ENCODE results near the gene GRIP2. TPM values are rescaled to one million over a fixed set of nuclear protein-coding genes. Genes with fewer than 3 reads are reported as not detected.

The GRIP2 gene
- total RNA-seq, 1 donor from 2014 or later: not detected

DNA sequence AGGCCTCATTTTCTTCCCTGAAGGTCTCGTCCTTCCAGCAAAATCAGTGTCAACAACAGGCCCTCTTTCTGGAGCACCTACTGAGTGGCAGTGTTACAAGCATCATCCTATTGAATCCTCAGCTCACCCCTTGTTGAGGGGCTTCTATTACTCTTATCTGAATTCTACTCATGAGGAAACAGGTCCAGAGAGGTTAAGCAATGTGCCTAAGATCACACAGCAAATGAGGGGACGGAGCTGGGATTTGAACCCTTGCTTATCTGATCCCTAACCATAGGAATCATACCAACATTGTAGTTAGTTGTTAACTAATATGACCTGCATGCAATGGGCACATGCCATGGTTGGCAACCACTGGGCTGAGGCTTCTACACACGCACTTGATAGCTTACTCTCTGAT, 74.7 kb downstream of the GRIP2 start:
- no peak overlapping the region for H3K4me3 Mint-ChIP-seq
- no peaks in the 10 kb centered on the region for H3K36me3 ChIP-seq
- H3K27ac Mint-ChIP-seq: no peak overlapping the region
- H3K4me3 ChIP-seq: no peak overlapping the region
- H3K4me1 ChIP-seq: peaks cover 18% of the 10 kb centered on the region
- TF ChIP-seq EZH2phosphoT487 (IDR thresholded peaks at IDR 0.05) (no peak), EZH2 (IDR thresholded peaks at IDR 0.05) (no peak)
- TF ChIP-seq, protein P1, sequence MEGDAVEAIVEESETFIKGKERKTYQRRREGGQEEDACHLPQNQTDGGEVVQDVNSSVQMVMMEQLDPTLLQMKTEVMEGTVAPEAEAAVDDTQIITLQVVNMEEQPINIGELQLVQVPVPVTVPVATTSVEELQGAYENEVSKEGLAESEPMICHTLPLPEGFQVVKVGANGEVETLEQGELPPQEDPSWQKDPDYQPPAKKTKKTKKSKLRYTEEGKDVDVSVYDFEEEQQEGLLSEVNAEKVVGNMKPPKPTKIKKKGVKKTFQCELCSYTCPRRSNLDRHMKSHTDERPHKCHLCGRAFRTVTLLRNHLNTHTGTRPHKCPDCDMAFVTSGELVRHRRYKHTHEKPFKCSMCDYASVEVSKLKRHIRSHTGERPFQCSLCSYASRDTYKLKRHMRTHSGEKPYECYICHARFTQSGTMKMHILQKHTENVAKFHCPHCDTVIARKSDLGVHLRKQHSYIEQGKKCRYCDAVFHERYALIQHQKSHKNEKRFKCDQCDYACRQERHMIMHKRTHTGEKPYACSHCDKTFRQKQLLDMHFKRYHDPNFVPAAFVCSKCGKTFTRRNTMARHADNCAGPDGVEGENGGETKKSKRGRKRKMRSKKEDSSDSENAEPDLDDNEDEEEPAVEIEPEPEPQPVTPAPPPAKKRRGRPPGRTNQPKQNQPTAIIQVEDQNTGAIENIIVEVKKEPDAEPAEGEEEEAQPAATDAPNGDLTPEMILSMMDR (IDR thresholded peaks at IDR 0.05): no peak
- H3K36me3 Mint-ChIP-seq: peaks cover 1% of the 10 kb centered on the region
- no peak overlapping the region for H3K4me2 ChIP-seq
- DNase-seq (ENCODE audit: low spot score): no peak
- H3K79me2 ChIP-seq (ENCODE audit: low read depth): no peaks in the 10 kb centered on the region
- H2AFZ ChIP-seq (replicated peaks): no peak overlapping the region
- peaks cover 15% of the 10 kb centered on the region for H3F3A ChIP-seq (ENCODE audit: low read depth)
- no peak overlapping the region for H3K27ac ChIP-seq
- H3K9me3 Mint-ChIP-seq: no peaks in the 10 kb centered on the region
- H3K4me1 Mint-ChIP-seq: peaks cover 19% of the 10 kb centered on the region
- H3K27me3 ChIP-seq: no peaks in the 10 kb centered on the region
- no peak overlapping the region for H3K9ac ChIP-seq
- peaks cover 9% of the 10 kb centered on the region for H4K20me1 ChIP-seq (ENCODE audit: low read depth)
- peaks cover 7% of the 10 kb centered on the region for H3K27me3 Mint-ChIP-seq (ENCODE audit: insufficient read depth, low read depth)
- H3K9me3 ChIP-seq (ENCODE audit: low read depth): no peaks in the 10 kb centered on the region

DNA sequence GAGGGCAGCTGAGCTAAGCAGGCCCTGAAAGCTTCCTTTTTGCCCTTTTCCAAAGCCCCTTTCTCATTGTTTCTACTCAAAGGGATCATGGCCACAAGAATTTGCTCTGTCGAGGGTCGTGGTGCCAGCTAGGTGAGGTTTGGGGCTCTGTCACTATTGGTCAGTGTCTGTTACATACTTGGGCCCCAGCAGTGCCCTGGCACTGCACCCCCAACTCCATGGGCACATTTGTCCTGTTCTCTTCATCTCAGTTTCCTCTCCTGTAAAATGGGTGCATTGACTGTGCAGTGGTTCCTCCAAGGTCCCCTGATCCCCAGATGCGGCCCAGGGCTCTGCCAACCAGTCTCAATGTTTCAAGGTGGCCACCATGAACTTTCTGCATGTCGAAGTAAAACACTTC, 75.6 kb downstream of the GRIP2 start:
- peaks cover 23% of the 10 kb centered on the region for H3K4me1 Mint-ChIP-seq
- no peak for DNase-seq (ENCODE audit: low spot score)
- TF ChIP-seq, protein P1 (IDR thresholded peaks at IDR 0.05): no peak
- no peak for TF ChIP-seq EZH2phosphoT487 (IDR thresholded peaks at IDR 0.05)
- no peak for TF ChIP-seq EZH2 (IDR thresholded peaks at IDR 0.05)
- H3K9me3 ChIP-seq (ENCODE audit: low read depth): no peaks in the 10 kb centered on the region
- no peaks in the 10 kb centered on the region for H3K27me3 ChIP-seq
- H3K4me1 ChIP-seq: peaks cover 18% of the 10 kb centered on the region
- peaks cover 7% of the 10 kb centered on the region for H3K27me3 Mint-ChIP-seq (ENCODE audit: insufficient read depth, low read depth)
- peaks cover 15% of the 10 kb centered on the region for H3F3A ChIP-seq (ENCODE audit: low read depth)
- no peak overlapping the region for H3K4me3 ChIP-seq
- H3K4me3 Mint-ChIP-seq: no peak overlapping the region
- peaks cover 9% of the 10 kb centered on the region for H4K20me1 ChIP-seq (ENCODE audit: low read depth)
- H3K36me3 ChIP-seq: no peaks in the 10 kb centered on the region
- H3K9me3 Mint-ChIP-seq: no peaks in the 10 kb centered on the region
- H3K79me2 ChIP-seq (ENCODE audit: low read depth): no peaks in the 10 kb centered on the region
- no peak overlapping the region for H3K27ac ChIP-seq
- H3K9ac ChIP-seq: no peak overlapping the region
- peaks cover 6% of the 10 kb centered on the region for H3K36me3 Mint-ChIP-seq
- no peak overlapping the region for H3K27ac Mint-ChIP-seq
- no peak overlapping the region for H3K4me2 ChIP-seq
- H2AFZ ChIP-seq (replicated peaks): no peak overlapping the region

DNA sequence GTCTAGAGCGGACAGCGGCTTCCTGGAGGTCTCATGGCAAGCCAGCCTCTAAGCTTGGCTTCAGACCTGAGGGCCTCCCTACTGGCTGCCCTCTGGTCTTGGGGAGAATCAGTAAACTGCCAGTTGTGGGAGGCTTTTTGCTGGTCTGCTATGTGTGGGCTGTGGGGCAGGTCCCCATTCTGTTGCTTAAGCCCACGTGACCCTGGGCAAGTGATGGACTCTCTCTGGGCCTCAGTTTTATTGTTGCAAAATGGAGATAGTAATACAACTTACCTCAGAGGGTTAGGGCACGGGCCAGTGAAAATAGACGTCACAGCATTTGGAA, 76.0 kb downstream of the GRIP2 start:
- H3K27me3 Mint-ChIP-seq (ENCODE audit: insufficient read depth, low read depth): peaks cover 7% of the 10 kb centered on the region
- H3K4me1 Mint-ChIP-seq: peaks cover 23% of the 10 kb centered on the region
- peaks cover 6% of the 10 kb centered on the region for H3K36me3 Mint-ChIP-seq
- H4K20me1 ChIP-seq (ENCODE audit: low read depth): peaks cover 9% of the 10 kb centered on the region
- no peaks in the 10 kb centered on the region for H3K79me2 ChIP-seq (ENCODE audit: low read depth)
- DNase-seq (ENCODE audit: low spot score): no peak
- no peak overlapping the region for H3K27ac ChIP-seq
- H2AFZ ChIP-seq (replicated peaks): no peak overlapping the region
- no peak overlapping the region for H3K4me2 ChIP-seq
- H3F3A ChIP-seq (ENCODE audit: low read depth): peaks cover 15% of the 10 kb centered on the region
- no peak for TF ChIP-seq EZH2 (IDR thresholded peaks at IDR 0.05)
- TF ChIP-seq, protein P1 (IDR thresholded peaks at IDR 0.05): no peak
- no peak for TF ChIP-seq EZH2phosphoT487 (IDR thresholded peaks at IDR 0.05)
- H3K4me3 ChIP-seq: no peak overlapping the region
- H3K9ac ChIP-seq: no peak overlapping the region
- peaks cover 18% of the 10 kb centered on the region for H3K4me1 ChIP-seq
- no peaks in the 10 kb centered on the region for H3K9me3 ChIP-seq (ENCODE audit: low read depth)
- H3K4me3 Mint-ChIP-seq: no peak overlapping the region
- H3K9me3 Mint-ChIP-seq: no peaks in the 10 kb centered on the region
- no peaks in the 10 kb centered on the region for H3K27me3 ChIP-seq
- no peaks in the 10 kb centered on the region for H3K36me3 ChIP-seq
- no peak overlapping the region for H3K27ac Mint-ChIP-seq
